HepG2 (cell line): ENCODE data around the gene ENO2. TPM values are rescaled to one million over a fixed set of nuclear protein-coding genes. Genes with fewer than 3 reads are reported as not detected.

Experiments used
- BRD4 ChIP-seq: sonication (generic); formaldehyde crosslinking; IDR thresholded peaks from 2 replicates; pipeline ENCODE4 v1.4.0; 2020; ENCODE audit warnings: missing genetic modification reagents
- CBX1 ChIP-seq: IDR thresholded peaks from one replicate; pipeline ENCODE4 v1.6.1; 2016; ENCODE audit warnings: antibody characterized with exemption, low read depth
- CHCHD3 ChIP-seq: sonication (generic); formaldehyde crosslinking; IDR thresholded peaks from 2 replicates; pipeline ENCODE4 v1.8.0; 2022; ENCODE audit warnings: mild to moderate bottlenecking, missing genetic modification reagents, moderate library complexity
- EP300 ChIP-seq, 3 experiments: sonication (generic) in 1 of 3; formaldehyde crosslinking in 1 of 3; IDR thresholded peaks; 2 replicates each; pipeline versions ENCODE4 v1.5.1 to v1.6.1; 2011 to 2020; ENCODE audit warnings: low read depth in 2 of 3, low read length in 2 of 3, borderline replicate concordance in 1 of 3, improper control_type of control experiment in 1 of 3, mild to moderate bottlenecking in 1 of 3, missing genetic modification reagents in 1 of 3, moderate library complexity in 1 of 3
- FOXK1 ChIP-seq: sonication (generic); formaldehyde crosslinking; IDR thresholded peaks from 2 replicates; pipeline ENCODE4 v1.4.0; 2020; ENCODE audit warnings: low read depth, missing genetic modification reagents, borderline replicate concordance
- HDAC1 ChIP-seq: sonication (generic); formaldehyde crosslinking; IDR thresholded peaks from 2 replicates; pipeline ENCODE4 v1.5.1; 2020; ENCODE audit warnings: mild to moderate bottlenecking, missing genetic modification reagents
- HNF1A ChIP-seq, 2 experiments: sonication (generic) in 1 of 2; formaldehyde crosslinking in 1 of 2; IDR thresholded peaks; 2 replicates each; pipeline versions ENCODE4 v1.4.0 to v1.6.1; 2016 to 2020; ENCODE audit warnings: borderline replicate concordance in 1 of 2, low read depth in 1 of 2, mild to moderate bottlenecking in 1 of 2, missing genetic modification reagents in 1 of 2
- MED1 ChIP-seq: sonication (generic); formaldehyde crosslinking; IDR thresholded peaks from 2 replicates; pipeline ENCODE4 v1.4.0; 2020; ENCODE audit warnings: missing genetic modification reagents
- MYC ChIP-seq: sonication (generic); formaldehyde crosslinking; IDR thresholded peaks from 2 replicates; pipeline ENCODE4 v1.9.0; 2021; ENCODE audit warnings: missing genetic modification reagents, borderline replicate concordance
- NFIC ChIP-seq: IDR thresholded peaks from 2 replicates; pipeline ENCODE4 v1.6.1; 2012; ENCODE audit warnings: mild to moderate bottlenecking, low read length, inconsistent platforms
- PITX1 ChIP-seq: sonication (generic); formaldehyde crosslinking; IDR thresholded peaks from 2 replicates; pipeline ENCODE4 v1.5.1; 2020; ENCODE audit warnings: mild to moderate bottlenecking, missing genetic modification reagents
- POLR2AphosphoS2 ChIP-seq: IDR thresholded peaks from 2 replicates; pipeline ENCODE4 v1.6.1; 2011; ENCODE audit warnings: low read depth, low read length, improper control_type of control experiment
- SALL1 ChIP-seq: sonication (generic); formaldehyde crosslinking; IDR thresholded peaks from 2 replicates; pipeline ENCODE4 v1.8.0; 2022; ENCODE audit warnings: mild to moderate bottlenecking, missing genetic modification reagents
- SMC3 ChIP-seq: IDR thresholded peaks from 2 replicates; pipeline ENCODE4 v1.6.1; 2011; ENCODE audit warnings: low read length, improper control_type of control experiment
- SOX6 ChIP-seq, 2 experiments: fragments of 450-650 bp in 1 of 2; sonication (generic) in 1 of 2; formaldehyde crosslinking in 1 of 2; IDR thresholded peaks; 2 replicates each; pipeline versions ENCODE4 v1.4.0 to v1.6.1; 2017 to 2020; ENCODE audit warnings: antibody characterized with exemption in 1 of 2, mild to moderate bottlenecking in 1 of 2, missing genetic modification reagents in 1 of 2
- TBX3 ChIP-seq: fragments of 450-650 bp; IDR thresholded peaks from 2 replicates; pipeline ENCODE4 v1.6.1; 2017; ENCODE audit warnings: antibody characterized with exemption, mild to moderate bottlenecking, inconsistent platforms, borderline replicate concordance
- ZBTB10 ChIP-seq: sonication (generic); formaldehyde crosslinking; IDR thresholded peaks from 2 replicates; pipeline ENCODE4 v1.4.0; 2020; ENCODE audit warnings: missing genetic modification reagents, borderline replicate concordance
- ZBTB25 ChIP-seq: IDR thresholded peaks from 2 replicates; pipeline ENCODE4 v1.6.1; 2018; ENCODE audit warnings: missing genetic modification reagents
- ZFY ChIP-seq: sonication (generic); formaldehyde crosslinking; IDR thresholded peaks from 2 replicates; pipeline ENCODE4 v1.4.0; 2020; ENCODE audit warnings: missing genetic modification reagents
- ZNF256 ChIP-seq: sonication (generic); formaldehyde crosslinking; conservative IDR thresholded peaks from 2 replicates; pipeline ENCODE4 v1.4.0; 2020; ENCODE audit warnings: missing genetic modification reagents
- ZNF296 ChIP-seq: sonication (generic); formaldehyde crosslinking; conservative IDR thresholded peaks from 2 replicates; pipeline ENCODE4 v1.5.0; 2020; ENCODE audit warnings: mild to moderate bottlenecking, missing genetic modification reagents
- ZNF446 ChIP-seq: sonication (generic); formaldehyde crosslinking; IDR thresholded peaks from 2 replicates; pipeline ENCODE4 v1.5.0; 2020; ENCODE audit warnings: mild to moderate bottlenecking, missing genetic modification reagents
- polyA plus RNA-seq, 8 experiments: library from polyadenylated mRNA; depleted of rRNA in 3 of 8; stranded (reverse) in 7 of 8; unstranded in 1 of 8; fragments of >200 nt; fragmentation: Illumina TruSeq in 4 of 8; extraction: Trizol in 4 of 8; gene quantifications; 2 replicates each; pipeline versions ENCODE4 v1.2.1 to v1.2.3, GENCODE V29; 2011 to 2016; ENCODE audit warnings: low read depth in 4 of 8, missing spikeins in 1 of 8, mixed read lengths in 1 of 8; ENCODE audit not compliant: insufficient read depth in 1 of 8
- total RNA-seq, 5 experiments: library from RNA; depleted of rRNA; stranded (reverse); fragments of >200 nt; fragmentation: Illumina TruSeq; extraction: Trizol; gene quantifications; 2 replicates each; pipeline ENCODE4 v1.2.3, GENCODE V29; 2016; ENCODE audit warnings: low read depth in 1 of 5

The ENO2 gene
- total and polyA plus RNA-seq, 2 of the 13 experiments (the other 11 are each of a cell fraction or from before 2014, with no cell fraction given): 19.3 to 136 TPM

- TF ChIP-seq ZBTB25 (0 out of 2 replicates have a peak, but pooled peaks have one; percentile 18), EP300 (IDR thresholded peaks at IDR 0.05; ENCODE audit: low read depth in 2 of 2, low read length in 2 of 2) (no peak), EP300 (CRISPR knock-in tag; IDR thresholded peaks at IDR 0.05; ENCODE audit: borderline replicate concordance) (no peak), ZFY (CRISPR knock-in tag) (peak; percentile 67; the same call in 1 of the 2 replicates), FOXK1 (CRISPR knock-in tag) (no peak), MYC (CRISPR knock-in tag) (peak; percentile 79), TBX3 (no peak), MED1 (CRISPR knock-in tag) (peak; percentile 48), ZBTB10 (CRISPR knock-in tag) (0 out of 2 replicates have a peak, but pooled peaks have one; percentile 31), ZNF446 (CRISPR knock-in tag) (no peak), SMC3 (peak; percentile 75), HNF1A (IDR thresholded peaks at IDR 0.05; ENCODE audit: low read depth) (no peak), HNF1A (CRISPR knock-in tag; IDR thresholded peaks at IDR 0.05; ENCODE audit: borderline replicate concordance) (no peak), BRD4 (CRISPR knock-in tag) (0 out of 2 replicates have a peak, but pooled peaks have one; percentile 32), NFIC (no peak), HDAC1 (CRISPR knock-in tag) (no peak), SOX6 (IDR thresholded peaks at IDR 0.05) (no peak), SOX6 (CRISPR knock-in tag; IDR thresholded peaks at IDR 0.05) (0 out of 2 replicates have a peak, but pooled peaks have one; percentile 27), ZNF256 (CRISPR knock-in tag) (peak; percentile 73; the same call in 1 of the 2 replicates), CHCHD3 (CRISPR knock-in tag) (no peak), ZNF296 (CRISPR knock-in tag) (no peak), PITX1 (CRISPR knock-in tag) (no peak), SALL1 (CRISPR knock-in tag) (0 out of 2 replicates have a peak, but pooled peaks have one; percentile 40), CBX1 (peak; percentile 35), POLR2AphosphoS2 (0 out of 2 replicates have a peak, but pooled peaks have one; percentile 69)
Measured at GRCh38 chr12:6965026-6965661, 50.8 kb downstream of the ENO2 start (continued).
